ENCODE results near the gene ALDH1L1.

- TF ChIP-seq POLR2A (IDR thresholded peaks at IDR 0.05) (no peak), CTCF (IDR thresholded peaks at IDR 0.05) (no peak)
These were observed 60.4 kb downstream of the ALDH1L1 start for GRCh38 chr3:126119976-126120375.
